ENCODE results near the gene ZNF709. TPM values are rescaled to one million over a fixed set of nuclear protein-coding genes. Genes with fewer than 3 reads are reported as not detected.

The ZNF709 gene
- total and polyA plus RNA-seq, 2 of the 13 experiments (the other 11 are each of a cell fraction or from before 2014, with no cell fraction given): 1.5 to 3.9 TPM

- TF ChIP-seq BCL6 (CRISPR knock-in tag; IDR thresholded peaks at IDR 0.05): 0 out of 2 replicates have a peak, but pooled peaks have one; percentile 9
- TF ChIP-seq SMAD1 (CRISPR knock-in tag; IDR thresholded peaks at IDR 0.05; ENCODE audit: borderline replicate concordance, low read depth): no peak
- TF ChIP-seq, protein P1, sequence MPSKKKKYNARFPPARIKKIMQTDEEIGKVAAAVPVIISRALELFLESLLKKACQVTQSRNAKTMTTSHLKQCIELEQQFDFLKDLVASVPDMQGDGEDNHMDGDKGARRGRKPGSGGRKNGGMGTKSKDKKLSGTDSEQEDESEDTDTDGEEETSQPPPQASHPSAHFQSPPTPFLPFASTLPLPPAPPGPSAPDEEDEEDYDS (CRISPR knock-in tag; IDR thresholded peaks at IDR 0.05): 0 out of 2 replicates have a peak, but pooled peaks have one; percentile 25
- 0 out of 2 replicates have a peak, but pooled peaks have one; percentile 44 for TF ChIP-seq SIN3A (IDR thresholded peaks at IDR 0.05; ENCODE audit: borderline replicate concordance, low read depth, low read length)
- no peak for TF ChIP-seq KDM5B (CRISPR knock-in tag; IDR thresholded peaks at IDR 0.05; ENCODE audit: borderline replicate concordance)
- TF ChIP-seq MBD4 (IDR thresholded peaks at IDR 0.05; ENCODE audit: borderline replicate concordance, low read length): no peak
- 0 out of 2 replicates have a peak, but pooled peaks have one; percentile 18 for TF ChIP-seq RXRB (CRISPR knock-in tag; IDR thresholded peaks at IDR 0.05; ENCODE audit: borderline replicate concordance)
- TF ChIP-seq SAP130 (CRISPR knock-in tag; IDR thresholded peaks at IDR 0.05; ENCODE audit: low read depth): peak; percentile 24; the same call in 1 of the 2 replicates
- no peak for TF ChIP-seq KLF6 (CRISPR knock-in tag; IDR thresholded peaks at IDR 0.05)
- TF ChIP-seq KDM3A (CRISPR knock-in tag; IDR thresholded peaks at IDR 0.05; ENCODE audit: low read depth): no peak
- TF ChIP-seq ZNF484 (CRISPR knock-in tag; IDR thresholded peaks at IDR 0.05; ENCODE audit: borderline replicate concordance, low read depth): no peak
- TF ChIP-seq TEAD3 (CRISPR knock-in tag; optimal IDR thresholded peaks at IDR 0.05; ENCODE audit: borderline replicate concordance): peak; percentile 62
- TF ChIP-seq ZNF652 (CRISPR knock-in tag; IDR thresholded peaks at IDR 0.05; ENCODE audit: borderline replicate concordance, low read depth): 0 out of 2 replicates have a peak, but pooled peaks have one; percentile 15
- peak; percentile 24; the same call in 1 of the 2 replicates for TF ChIP-seq ZNF331 (CRISPR knock-in tag; IDR thresholded peaks at IDR 0.05)
- 0 out of 2 replicates have a peak, but pooled peaks have one; percentile 13 for TF ChIP-seq TBX2 (CRISPR knock-in tag; IDR thresholded peaks at IDR 0.05; ENCODE audit: borderline replicate concordance)
- no peak for TF ChIP-seq ZFP62 (CRISPR knock-in tag; IDR thresholded peaks at IDR 0.05)
- no peak for TF ChIP-seq JDP2 (CRISPR knock-in tag; IDR thresholded peaks at IDR 0.05; ENCODE audit: borderline replicate concordance)
- no peak for TF ChIP-seq HNRNPLL (IDR thresholded peaks at IDR 0.05; ENCODE audit: low read depth, low read length, poor library complexity, severe bottlenecking)
- TF ChIP-seq ARID5B (CRISPR knock-in tag; IDR thresholded peaks at IDR 0.05): peak; percentile 24; the same call in 1 of the 2 replicates
- TF ChIP-seq, protein P2, sequence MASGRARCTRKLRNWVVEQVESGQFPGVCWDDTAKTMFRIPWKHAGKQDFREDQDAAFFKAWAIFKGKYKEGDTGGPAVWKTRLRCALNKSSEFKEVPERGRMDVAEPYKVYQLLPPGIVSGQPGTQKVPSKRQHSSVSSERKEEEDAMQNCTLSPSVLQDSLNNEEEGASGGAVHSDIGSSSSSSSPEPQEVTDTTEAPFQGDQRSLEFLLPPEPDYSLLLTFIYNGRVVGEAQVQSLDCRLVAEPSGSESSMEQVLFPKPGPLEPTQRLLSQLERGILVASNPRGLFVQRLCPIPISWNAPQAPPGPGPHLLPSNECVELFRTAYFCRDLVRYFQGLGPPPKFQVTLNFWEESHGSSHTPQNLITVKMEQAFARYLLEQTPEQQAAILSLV (CRISPR knock-in tag; IDR thresholded peaks at IDR 0.05; ENCODE audit: borderline replicate concordance): no peak
- TF ChIP-seq, protein P3, sequence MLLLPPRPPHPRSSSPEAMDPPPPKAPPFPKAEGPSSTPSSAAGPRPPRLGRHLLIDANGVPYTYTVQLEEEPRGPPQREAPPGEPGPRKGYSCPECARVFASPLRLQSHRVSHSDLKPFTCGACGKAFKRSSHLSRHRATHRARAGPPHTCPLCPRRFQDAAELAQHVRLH (CRISPR knock-in tag; IDR thresholded peaks at IDR 0.05; ENCODE audit: borderline replicate concordance, low read depth): no peak
- TF ChIP-seq POLR2G (IDR thresholded peaks at IDR 0.05; ENCODE audit: low read depth, low read length): no peak
- TF ChIP-seq NFYC (CRISPR knock-in tag; IDR thresholded peaks at IDR 0.05): no peak
- TF ChIP-seq KAT8 (CRISPR knock-in tag; IDR thresholded peaks at IDR 0.05): peak; percentile 29; the same call in 1 of the 2 replicates
- TF ChIP-seq HDAC2 (CRISPR knock-in tag; IDR thresholded peaks at IDR 0.05): peak; percentile 31; the same call in 1 of the 2 replicates
These were observed 12.4 kb upstream of the ZNF709 start (continued) for GRCh38 chr19:12497032-12497431.
